SK-N-SH treated with all-trans-retinoic acid at 6 μM for 48 hours (cell line): ENCODE measurements around the gene OR5H1.

Experiments
- ATAC-seq: fragments of 200-7000 bp; cut with Tn5 transposase; 3 replicates; pipeline ENCODE4 v1.9.1; 2020; ENCODE audit warnings: mild to moderate bottlenecking, moderate library complexity
- ARNTL ChIP-seq: fragments of 450-650 bp; formaldehyde crosslinking; IDR thresholded peaks from 2 replicates; pipeline ENCODE4 v1.5.0; 2020; ENCODE audit warnings: low read depth, mild to moderate bottlenecking, moderate library complexity, borderline replicate concordance
- CSDC2 ChIP-seq: fragments of 250-450 bp; sonication (Bioruptor Pico); IDR thresholded peaks from 2 replicates; pipeline ENCODE4 v1.5.0; 2020; ENCODE audit warnings: mild to moderate bottlenecking, moderate library complexity
- ISL1 ChIP-seq: fragments of 250-450 bp; sonication (Bioruptor Pico); IDR thresholded peaks from 2 replicates; pipeline ENCODE4 v2.1.2; 2022; ENCODE audit warnings: mild to moderate bottlenecking, moderate library complexity
- OSR1 ChIP-seq: fragments of 250-450 bp; sonication (Bioruptor Pico); IDR thresholded peaks from 2 replicates; pipeline ENCODE4 v1.8.0; 2022; ENCODE audit warnings: moderate library complexity, mild to moderate bottlenecking, inconsistent platforms
- PPARA ChIP-seq: fragments of 250-450 bp; sonication (Bioruptor Pico); IDR thresholded peaks from 2 replicates; pipeline ENCODE4 v1.5.0; 2020; ENCODE audit warnings: mild to moderate bottlenecking, borderline replicate concordance
- RARB ChIP-seq: fragments of 250-450 bp; sonication (Bioruptor Pico); IDR thresholded peaks from 2 replicates; pipeline ENCODE4 v1.8.0; 2021; ENCODE audit warnings: mild to moderate bottlenecking, moderate library complexity
- SNAI2 ChIP-seq: fragments of 250-450 bp; sonication (Bioruptor Pico); IDR thresholded peaks from 2 replicates; pipeline ENCODE4 v1.5.0; 2020; ENCODE audit warnings: mild to moderate bottlenecking, moderate library complexity
- TCF4 ChIP-seq: fragments of 250-450 bp; sonication (Bioruptor Pico); IDR thresholded peaks from 2 replicates; pipeline ENCODE4 v1.8.0; 2021; ENCODE audit warnings: mild to moderate bottlenecking, moderate library complexity, borderline replicate concordance
- TOX ChIP-seq: fragments of 250-450 bp; sonication (Bioruptor Pico); IDR thresholded peaks from 2 replicates; pipeline ENCODE4 v1.8.0; 2021; ENCODE audit warnings: mild to moderate bottlenecking, moderate library complexity, borderline replicate concordance
- ZFP3 ChIP-seq: fragments of 250-450 bp; sonication (Bioruptor Pico); IDR thresholded peaks from 2 replicates; pipeline ENCODE4 v1.5.0; 2020; ENCODE audit warnings: mild to moderate bottlenecking, moderate library complexity
- ZFP30 ChIP-seq: fragments of 450-650 bp; formaldehyde crosslinking; IDR thresholded peaks from 2 replicates; pipeline ENCODE4 v1.5.0; 2022; ENCODE audit warnings: mild to moderate bottlenecking, moderate library complexity
- ZNF565 ChIP-seq: fragments of 450-650 bp; formaldehyde crosslinking; conservative IDR thresholded peaks from 2 replicates; pipeline ENCODE4 v1.5.0; 2020; ENCODE audit warnings: low read depth, mild to moderate bottlenecking, moderate library complexity
- ZNF70 ChIP-seq: fragments of 450-650 bp; formaldehyde crosslinking; IDR thresholded peaks from 2 replicates; pipeline ENCODE4 v1.5.0; 2020; ENCODE audit warnings: mild to moderate bottlenecking, moderate library complexity
- ZNF8 ChIP-seq: fragments of 450-650 bp; formaldehyde crosslinking; IDR thresholded peaks from 2 replicates; pipeline ENCODE4 v1.5.0; 2020; ENCODE audit warnings: mild to moderate bottlenecking, moderate library complexity
- TF ChIP-seq, protein P1 (sequence below): fragments of 250-450 bp; sonication (Bioruptor Pico); IDR thresholded peaks from 2 replicates; pipeline ENCODE4 v1.8.0; 2020; ENCODE audit warnings: mild to moderate bottlenecking, moderate library complexity, borderline replicate concordance
- TF ChIP-seq, protein P2 (sequence below): fragments of 250-450 bp; sonication (Bioruptor Pico); IDR thresholded peaks from 2 replicates; pipeline ENCODE4 v1.5.1; 2021; ENCODE audit warnings: mild to moderate bottlenecking, moderate library complexity
- TF ChIP-seq, protein P3 (sequence below): fragments of 250-450 bp; sonication (Bioruptor Pico); IDR thresholded peaks from 2 replicates; pipeline ENCODE4 v1.5.1; 2020; ENCODE audit warnings: low read depth, mild to moderate bottlenecking, moderate library complexity
- TF ChIP-seq, protein P4 (sequence below): fragments of 250-450 bp; sonication (Bioruptor Pico); IDR thresholded peaks from 2 replicates; pipeline ENCODE4 v1.5.0; 2020; ENCODE audit warnings: mild to moderate bottlenecking, moderate library complexity
- TF ChIP-seq, protein P5 (sequence below): fragments of 250-450 bp; sonication (Bioruptor Pico); IDR thresholded peaks from 2 replicates; pipeline ENCODE4 v1.8.0; 2021; ENCODE audit warnings: low read depth, mild to moderate bottlenecking, moderate library complexity, borderline replicate concordance

Gene OR5H1

DNA sequence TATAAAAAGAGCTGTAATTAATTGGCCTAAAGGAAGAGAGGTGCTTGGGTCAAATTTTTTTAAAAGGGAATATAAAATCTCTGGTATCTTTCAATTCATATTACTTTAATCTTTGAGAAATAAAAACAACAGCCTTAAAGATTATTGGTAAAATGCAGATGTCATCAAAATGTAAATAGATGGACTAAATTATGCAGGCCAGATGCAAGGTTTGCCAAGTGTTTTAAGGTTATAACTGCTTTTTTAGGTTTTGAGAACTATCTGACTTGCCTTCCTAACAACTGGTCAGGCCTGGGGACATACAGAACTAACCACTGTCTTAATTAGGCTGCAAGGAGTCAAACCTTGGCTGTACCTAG is 20.0 kb upstream of the OR5H1 start:
- TF ChIP-seq ZFP3 (CRISPR knock-in tag) (no peak), ZFP30 (CRISPR knock-in tag) (no peak), PPARA (CRISPR knock-in tag) (no peak), ISL1 (CRISPR knock-in tag) (no peak), OSR1 (no peak), ZNF8 (CRISPR knock-in tag) (no peak), SNAI2 (no peak), CSDC2 (CRISPR knock-in tag) (no peak), TCF4 (no peak), RARB (CRISPR knock-in tag) (no peak), ARNTL (no peak), ZNF70 (CRISPR knock-in tag) (no peak), ZNF565 (CRISPR knock-in tag) (no peak)
- TF ChIP-seq, protein P1, sequence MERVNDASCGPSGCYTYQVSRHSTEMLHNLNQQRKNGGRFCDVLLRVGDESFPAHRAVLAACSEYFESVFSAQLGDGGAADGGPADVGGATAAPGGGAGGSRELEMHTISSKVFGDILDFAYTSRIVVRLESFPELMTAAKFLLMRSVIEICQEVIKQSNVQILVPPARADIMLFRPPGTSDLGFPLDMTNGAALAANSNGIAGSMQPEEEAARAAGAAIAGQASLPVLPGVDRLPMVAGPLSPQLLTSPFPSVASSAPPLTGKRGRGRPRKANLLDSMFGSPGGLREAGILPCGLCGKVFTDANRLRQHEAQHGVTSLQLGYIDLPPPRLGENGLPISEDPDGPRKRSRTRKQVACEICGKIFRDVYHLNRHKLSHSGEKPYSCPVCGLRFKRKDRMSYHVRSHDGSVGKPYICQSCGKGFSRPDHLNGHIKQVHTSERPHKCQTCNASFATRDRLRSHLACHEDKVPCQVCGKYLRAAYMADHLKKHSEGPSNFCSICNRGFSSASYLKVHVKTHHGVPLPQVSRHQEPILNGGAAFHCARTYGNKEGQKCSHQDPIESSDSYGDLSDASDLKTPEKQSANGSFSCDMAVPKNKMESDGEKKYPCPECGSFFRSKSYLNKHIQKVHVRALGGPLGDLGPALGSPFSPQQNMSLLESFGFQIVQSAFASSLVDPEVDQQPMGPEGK (CRISPR knock-in tag): no peak
- TF ChIP-seq, protein P2, sequence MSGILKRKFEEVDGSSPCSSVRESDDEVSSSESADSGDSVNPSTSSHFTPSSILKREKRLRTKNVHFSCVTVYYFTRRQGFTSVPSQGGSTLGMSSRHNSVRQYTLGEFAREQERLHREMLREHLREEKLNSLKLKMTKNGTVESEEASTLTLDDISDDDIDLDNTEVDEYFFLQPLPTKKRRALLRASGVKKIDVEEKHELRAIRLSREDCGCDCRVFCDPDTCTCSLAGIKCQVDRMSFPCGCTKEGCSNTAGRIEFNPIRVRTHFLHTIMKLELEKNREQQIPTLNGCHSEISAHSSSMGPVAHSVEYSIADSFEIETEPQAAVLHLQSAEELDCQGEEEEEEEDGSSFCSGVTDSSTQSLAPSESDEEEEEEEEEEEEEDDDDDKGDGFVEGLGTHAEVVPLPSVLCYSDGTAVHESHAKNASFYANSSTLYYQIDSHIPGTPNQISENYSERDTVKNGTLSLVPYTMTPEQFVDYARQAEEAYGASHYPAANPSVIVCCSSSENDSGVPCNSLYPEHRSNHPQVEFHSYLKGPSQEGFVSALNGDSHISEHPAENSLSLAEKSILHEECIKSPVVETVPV (CRISPR knock-in tag): no peak
- TF ChIP-seq, protein P3, sequence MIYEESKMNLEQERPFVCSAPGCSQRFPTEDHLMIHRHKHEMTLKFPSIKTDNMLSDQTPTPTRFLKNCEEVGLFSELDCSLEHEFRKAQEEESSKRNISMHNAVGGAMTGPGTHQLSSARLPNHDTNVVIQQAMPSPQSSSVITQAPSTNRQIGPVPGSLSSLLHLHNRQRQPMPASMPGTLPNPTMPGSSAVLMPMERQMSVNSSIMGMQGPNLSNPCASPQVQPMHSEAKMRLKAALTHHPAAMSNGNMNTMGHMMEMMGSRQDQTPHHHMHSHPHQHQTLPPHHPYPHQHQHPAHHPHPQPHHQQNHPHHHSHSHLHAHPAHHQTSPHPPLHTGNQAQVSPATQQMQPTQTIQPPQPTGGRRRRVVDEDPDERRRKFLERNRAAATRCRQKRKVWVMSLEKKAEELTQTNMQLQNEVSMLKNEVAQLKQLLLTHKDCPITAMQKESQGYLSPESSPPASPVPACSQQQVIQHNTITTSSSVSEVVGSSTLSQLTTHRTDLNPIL: no peak
- TF ChIP-seq, protein P4, sequence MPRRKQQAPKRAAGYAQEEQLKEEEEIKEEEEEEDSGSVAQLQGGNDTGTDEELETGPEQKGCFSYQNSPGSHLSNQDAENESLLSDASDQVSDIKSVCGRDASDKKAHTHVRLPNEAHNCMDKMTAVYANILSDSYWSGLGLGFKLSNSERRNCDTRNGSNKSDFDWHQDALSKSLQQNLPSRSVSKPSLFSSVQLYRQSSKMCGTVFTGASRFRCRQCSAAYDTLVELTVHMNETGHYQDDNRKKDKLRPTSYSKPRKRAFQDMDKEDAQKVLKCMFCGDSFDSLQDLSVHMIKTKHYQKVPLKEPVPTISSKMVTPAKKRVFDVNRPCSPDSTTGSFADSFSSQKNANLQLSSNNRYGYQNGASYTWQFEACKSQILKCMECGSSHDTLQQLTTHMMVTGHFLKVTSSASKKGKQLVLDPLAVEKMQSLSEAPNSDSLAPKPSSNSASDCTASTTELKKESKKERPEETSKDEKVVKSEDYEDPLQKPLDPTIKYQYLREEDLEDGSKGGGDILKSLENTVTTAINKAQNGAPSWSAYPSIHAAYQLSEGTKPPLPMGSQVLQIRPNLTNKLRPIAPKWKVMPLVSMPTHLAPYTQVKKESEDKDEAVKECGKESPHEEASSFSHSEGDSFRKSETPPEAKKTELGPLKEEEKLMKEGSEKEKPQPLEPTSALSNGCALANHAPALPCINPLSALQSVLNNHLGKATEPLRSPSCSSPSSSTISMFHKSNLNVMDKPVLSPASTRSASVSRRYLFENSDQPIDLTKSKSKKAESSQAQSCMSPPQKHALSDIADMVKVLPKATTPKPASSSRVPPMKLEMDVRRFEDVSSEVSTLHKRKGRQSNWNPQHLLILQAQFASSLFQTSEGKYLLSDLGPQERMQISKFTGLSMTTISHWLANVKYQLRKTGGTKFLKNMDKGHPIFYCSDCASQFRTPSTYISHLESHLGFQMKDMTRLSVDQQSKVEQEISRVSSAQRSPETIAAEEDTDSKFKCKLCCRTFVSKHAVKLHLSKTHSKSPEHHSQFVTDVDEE (CRISPR knock-in tag): no peak
- TF ChIP-seq, protein P5, sequence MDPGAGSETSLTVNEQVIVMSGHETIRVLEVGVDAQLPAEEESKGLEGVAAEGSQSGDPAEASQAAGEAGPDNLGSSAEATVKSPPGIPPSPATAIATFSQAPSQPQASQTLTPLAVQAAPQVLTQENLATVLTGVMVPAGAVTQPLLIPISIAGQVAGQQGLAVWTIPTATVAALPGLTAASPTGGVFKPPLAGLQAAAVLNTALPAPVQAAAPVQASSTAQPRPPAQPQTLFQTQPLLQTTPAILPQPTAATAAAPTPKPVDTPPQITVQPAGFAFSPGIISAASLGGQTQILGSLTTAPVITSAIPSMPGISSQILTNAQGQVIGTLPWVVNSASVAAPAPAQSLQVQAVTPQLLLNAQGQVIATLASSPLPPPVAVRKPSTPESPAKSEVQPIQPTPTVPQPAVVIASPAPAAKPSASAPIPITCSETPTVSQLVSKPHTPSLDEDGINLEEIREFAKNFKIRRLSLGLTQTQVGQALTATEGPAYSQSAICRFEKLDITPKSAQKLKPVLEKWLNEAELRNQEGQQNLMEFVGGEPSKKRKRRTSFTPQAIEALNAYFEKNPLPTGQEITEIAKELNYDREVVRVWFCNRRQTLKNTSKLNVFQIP (CRISPR knock-in tag): no peak
- ATAC-seq: no peak

DNA sequence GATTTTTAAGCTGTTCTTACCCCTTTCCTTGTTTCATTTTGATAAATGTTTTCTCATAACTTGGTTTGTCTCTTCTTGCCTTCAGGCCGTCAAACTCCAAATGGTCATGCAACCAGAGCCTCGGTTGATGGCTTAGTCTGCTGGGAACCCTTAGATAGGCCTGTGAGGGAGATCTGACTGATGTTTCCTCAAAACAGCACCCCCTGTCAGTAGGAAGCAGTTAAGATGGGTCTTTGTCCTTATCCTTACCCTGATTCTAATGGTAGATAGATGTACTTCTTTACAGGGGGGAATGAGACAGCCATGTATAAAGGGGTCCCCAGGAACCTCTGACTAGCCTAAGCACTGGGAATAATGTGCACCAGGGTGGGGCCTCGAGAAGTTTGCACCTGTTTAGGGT is 16.3 kb upstream of the OR5H1 start:
- no peak for ATAC-seq

More for the DNA sequence above, 16.3 kb upstream of the OR5H1 start:
- no peak for TF ChIP-seq OSR1
- TF ChIP-seq ZFP3 (CRISPR knock-in tag): no peak
- no peak for TF ChIP-seq CSDC2 (CRISPR knock-in tag)
- no peak for TF ChIP-seq ZNF8 (CRISPR knock-in tag)
- no peak for TF ChIP-seq ISL1 (CRISPR knock-in tag)
- TF ChIP-seq, protein P1 (CRISPR knock-in tag): no peak
- no peak for TF ChIP-seq TOX (CRISPR knock-in tag)
- TF ChIP-seq, protein P2 (CRISPR knock-in tag): no peak
- TF ChIP-seq, all 23 proteins: peak for 0
